Muscle layer of colon (tissue), 2 donors: Measurements from ENCODE around the gene SERPINA6.

Experiments used
- H3K27ac ChIP-seq: one replicate; pipeline ENCODE4 v1.7.0; 2013; ENCODE audit warnings: low read depth, mild to moderate bottlenecking, low read length, moderate library complexity
- H3K27me3 ChIP-seq, 2 donors: one replicate each; pipeline ENCODE4 v1.7.0; 2013; ENCODE audit warnings: low read length in 2 of 2, mild to moderate bottlenecking in 2 of 2; ENCODE audit not compliant: insufficient read depth in 2 of 2, control insufficient read depth in 1 of 2
- H3K36me3 ChIP-seq: one replicate; pipeline ENCODE4 v1.7.0; 2013; ENCODE audit warnings: mild to moderate bottlenecking, low read length; ENCODE audit not compliant: insufficient read depth
- H3K4me1 ChIP-seq: one replicate; pipeline ENCODE4 v1.7.0; 2013; ENCODE audit warnings: mild to moderate bottlenecking, low read length; ENCODE audit not compliant: insufficient read depth
- H3K4me3 ChIP-seq, 2 donors: one replicate each; pipeline ENCODE4 v1.7.0; 2013; ENCODE audit warnings: low read length in 2 of 2, low read depth in 1 of 2, mild to moderate bottlenecking in 1 of 2, moderate library complexity in 1 of 2
- H3K9ac ChIP-seq: one replicate; pipeline ENCODE4 v1.7.0; 2013; ENCODE audit warnings: low read length
- H3K9me3 ChIP-seq: one replicate; pipeline ENCODE4 v1.7.0; 2013; ENCODE audit warnings: mild to moderate bottlenecking, low read length
- donor health status: abdominal sarcoma.
- donor health status: Adenocarcinoma of cecum.

Gene SERPINA6

DNA sequence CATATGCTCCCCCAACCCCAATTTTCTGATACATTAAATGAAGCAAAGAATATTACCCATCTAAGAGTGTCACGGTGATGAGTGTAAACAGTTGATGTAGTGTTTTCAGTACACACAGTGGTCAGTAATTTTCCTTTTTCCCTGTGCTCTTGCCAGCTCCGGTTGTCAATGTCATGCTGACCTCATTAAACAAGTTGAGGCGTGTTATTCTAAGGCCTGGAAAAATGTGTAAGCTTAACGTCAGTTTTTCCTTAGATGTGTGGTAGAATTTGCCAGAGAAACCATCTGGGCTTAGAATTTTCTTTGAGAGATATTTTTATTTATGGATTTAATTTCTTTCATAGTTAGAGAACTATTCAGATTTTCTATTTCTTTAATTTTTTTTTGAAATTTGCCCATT, 11.7 kb upstream of the SERPINA6 start:
- Histone ChIP-seq H3K9me3 (no peaks in the 10 kb centered on the region), H3K36me3 (no peaks in the 10 kb centered on the region), H3K4me1 (no peaks in the 10 kb centered on the region), H3K27me3 (no peaks in the 10 kb centered on the region), H3K9ac (no peak overlapping the region), H3K27ac (no peak overlapping the region), H3K4me3 (no peak overlapping the region)

DNA sequence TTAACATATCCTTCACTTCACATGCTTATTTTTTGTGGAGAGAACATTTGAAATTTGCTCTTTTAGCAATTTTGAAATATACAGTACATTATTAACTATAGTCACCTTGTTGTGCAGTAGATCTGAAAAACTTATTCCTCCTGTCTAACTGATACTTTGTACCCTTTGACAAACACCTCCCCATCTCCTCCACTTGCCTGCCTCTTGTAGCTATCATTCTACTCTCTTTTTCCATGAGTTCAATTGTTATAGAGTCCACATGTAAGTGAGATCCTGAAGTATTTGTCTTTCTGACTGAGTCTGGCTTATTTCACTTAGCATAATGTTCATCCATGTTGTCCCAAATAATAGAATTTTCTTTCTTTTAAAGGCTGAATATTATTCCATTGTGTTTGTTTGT, 9.5 kb upstream of the SERPINA6 start:
- Histone ChIP-seq H3K27me3 (no peaks in the 10 kb centered on the region), H3K27ac (no peak overlapping the region), H3K9ac (no peak overlapping the region), H3K36me3 (no peaks in the 10 kb centered on the region), H3K4me3 (no peak overlapping the region), H3K4me1 (no peaks in the 10 kb centered on the region), H3K9me3 (no peaks in the 10 kb centered on the region)

DNA sequence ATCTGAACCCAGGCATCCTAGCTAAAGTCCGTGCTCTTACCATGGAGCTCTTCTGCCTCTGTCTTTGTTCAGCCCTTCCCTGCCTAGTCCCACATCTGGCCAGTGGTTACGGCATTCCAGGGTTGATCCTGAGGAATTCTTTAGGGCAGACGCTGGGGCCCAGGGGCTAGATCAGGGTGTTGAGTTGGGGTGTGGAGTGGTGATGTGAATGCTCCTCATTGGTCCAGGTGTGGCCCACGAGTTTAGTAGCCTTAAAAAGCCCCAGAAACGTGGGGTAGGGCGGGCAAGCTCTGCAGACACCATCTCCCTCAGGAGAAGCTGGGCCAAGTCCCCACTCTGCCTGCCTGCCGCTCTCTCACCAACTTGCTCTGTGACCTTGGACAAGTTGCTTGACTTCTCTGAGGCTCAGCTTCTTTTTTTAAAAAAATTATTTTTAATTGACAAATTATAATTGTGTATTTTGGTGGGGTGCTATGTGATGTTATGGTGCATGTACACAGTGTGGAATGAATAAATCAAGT, 9.0 kb upstream of the SERPINA6 start:
- no peak overlapping the region for H3K27ac ChIP-seq
- H3K27me3 ChIP-seq, result no peaks in the 10 kb centered on the region
- no peaks in the 10 kb centered on the region for H3K36me3 ChIP-seq
- no peak overlapping the region for H3K9ac ChIP-seq
- H3K4me3 ChIP-seq, result no peak overlapping the region
- H3K9me3 ChIP-seq, result no peaks in the 10 kb centered on the region
- no peaks in the 10 kb centered on the region for H3K4me1 ChIP-seq

DNA sequence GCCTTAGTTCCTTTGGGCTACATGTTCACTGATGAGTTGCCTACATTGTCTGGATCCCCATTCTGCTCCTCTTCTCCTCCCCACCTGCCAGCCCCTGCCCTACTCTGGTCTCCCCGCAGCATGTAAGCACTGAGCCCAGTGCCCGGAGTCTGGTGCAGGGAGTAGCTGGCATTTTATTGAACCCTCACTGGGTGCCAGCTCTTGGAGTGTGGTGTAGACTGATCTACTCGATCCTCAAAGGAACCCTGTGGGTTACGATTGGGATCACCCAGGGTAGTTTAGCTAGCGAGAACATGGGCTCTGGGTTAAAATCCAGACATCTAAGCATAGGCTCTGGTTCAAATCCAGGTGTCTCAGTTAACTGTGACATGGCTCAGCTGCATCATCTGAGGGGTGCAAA, 8.3 kb upstream of the SERPINA6 start:
- Histone ChIP-seq H3K9ac (no peak overlapping the region), H3K27me3 (no peaks in the 10 kb centered on the region), H3K36me3 (no peaks in the 10 kb centered on the region), H3K4me3 (no peak overlapping the region), H3K27ac (no peak overlapping the region), H3K9me3 (no peaks in the 10 kb centered on the region), H3K4me1 (no peaks in the 10 kb centered on the region)

DNA sequence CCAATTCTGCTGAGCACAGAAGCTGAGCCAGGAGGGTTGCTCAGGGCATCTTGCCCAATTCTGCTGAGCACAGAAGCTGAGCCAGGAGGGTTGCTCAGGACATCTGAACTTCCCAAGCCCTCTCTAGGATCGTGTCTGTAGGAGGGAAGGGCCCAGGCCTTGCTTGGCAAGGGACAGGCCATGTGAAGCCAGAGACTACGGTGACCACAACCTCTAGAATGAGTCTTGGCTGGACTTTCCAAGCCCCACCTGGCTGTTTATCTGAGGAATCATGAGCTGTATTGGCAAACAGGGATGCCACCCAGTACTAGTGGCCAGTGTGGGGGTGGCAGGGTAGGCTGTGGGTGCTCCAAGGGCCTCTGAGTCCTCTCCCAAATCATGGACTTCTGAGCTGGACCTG, 7.7 kb upstream of the SERPINA6 start:
- Histone ChIP-seq H3K36me3 (no peaks in the 10 kb centered on the region), H3K4me3 (no peak overlapping the region), H3K27ac (no peak overlapping the region)

DNA sequence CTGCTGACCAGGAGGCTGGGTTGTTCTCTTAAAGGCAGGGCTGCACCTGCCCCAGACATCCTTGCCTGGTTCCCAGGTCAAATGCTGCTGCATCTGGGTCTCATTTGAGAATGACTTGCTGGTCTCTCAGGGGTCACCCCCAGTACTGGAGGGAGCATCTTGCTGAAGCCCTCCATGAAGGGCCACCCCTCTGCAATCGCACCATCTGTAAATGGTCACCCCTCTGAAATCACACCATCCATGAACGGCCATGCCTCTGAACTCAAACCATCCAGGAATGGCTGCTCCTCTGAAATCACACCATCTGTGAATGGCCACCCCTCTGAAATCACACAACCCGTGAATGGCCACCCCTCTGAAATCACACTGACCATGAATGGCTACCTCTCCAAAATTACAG, 7.3 kb upstream of the SERPINA6 start:
- no peak overlapping the region for H3K9ac ChIP-seq
- no peak overlapping the region for H3K4me3 ChIP-seq
- no peaks in the 10 kb centered on the region for H3K9me3 ChIP-seq
- H3K4me1 ChIP-seq, result no peaks in the 10 kb centered on the region
- H3K36me3 ChIP-seq, result no peaks in the 10 kb centered on the region
- H3K27ac ChIP-seq, result no peak overlapping the region
- no peaks in the 10 kb centered on the region for H3K27me3 ChIP-seq

More for the DNA sequence above, 7.7 kb upstream of the SERPINA6 start:
- H3K9me3 ChIP-seq, result no peaks in the 10 kb centered on the region
- no peaks in the 10 kb centered on the region for H3K4me1 ChIP-seq
- no peak overlapping the region for H3K9ac ChIP-seq
- no peaks in the 10 kb centered on the region for H3K27me3 ChIP-seq

DNA sequence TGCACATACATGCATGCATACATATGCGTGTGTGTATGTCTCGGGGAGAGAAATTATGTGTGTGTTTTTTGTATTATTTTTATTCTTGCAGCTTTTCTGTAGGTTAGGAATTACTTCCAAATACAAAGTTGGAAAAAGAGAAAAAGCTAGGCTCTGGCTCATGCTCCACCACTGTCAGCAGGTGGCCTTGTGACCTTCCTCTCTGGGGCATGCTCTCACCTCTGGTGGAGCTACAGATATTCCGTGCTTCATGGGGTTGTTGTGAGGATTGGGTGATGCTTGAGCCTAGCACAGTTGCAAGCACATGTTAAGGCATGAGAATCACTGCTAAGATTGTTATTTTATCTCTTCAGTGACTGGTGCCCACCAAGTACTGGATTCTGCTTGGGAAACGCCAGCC, 6.7 kb upstream of the SERPINA6 start:
- no peak overlapping the region for H3K27ac ChIP-seq
- no peaks in the 10 kb centered on the region for H3K4me1 ChIP-seq
- no peak overlapping the region for H3K4me3 ChIP-seq
- no peaks in the 10 kb centered on the region for H3K9me3 ChIP-seq
- H3K9ac ChIP-seq, result no peak overlapping the region
- no peaks in the 10 kb centered on the region for H3K27me3 ChIP-seq
- H3K36me3 ChIP-seq, result no peaks in the 10 kb centered on the region

DNA sequence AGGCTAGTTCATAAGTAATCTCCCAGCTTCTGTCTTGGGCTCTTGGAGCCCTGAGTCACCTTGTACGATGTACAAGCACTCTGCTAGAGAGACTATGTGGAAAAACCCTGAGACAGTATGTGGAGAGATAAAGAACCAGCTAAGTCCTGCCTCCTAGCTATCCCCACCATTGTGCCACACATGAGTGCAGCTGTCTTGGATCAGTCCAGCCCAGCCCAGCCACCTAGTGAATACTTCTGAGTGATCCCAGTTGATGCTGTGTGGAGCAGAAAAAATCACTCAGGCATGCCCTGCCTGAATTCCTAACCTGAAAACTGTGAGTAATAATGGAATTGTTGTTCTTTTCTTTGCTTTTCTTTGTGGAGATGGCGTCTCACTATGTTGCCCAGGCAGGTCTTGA, 5.1 kb upstream of the SERPINA6 start:
- Histone ChIP-seq H3K27me3 (no peaks in the 10 kb centered on the region), H3K9me3 (no peaks in the 10 kb centered on the region), H3K4me3 (no peak overlapping the region), H3K27ac (no peak overlapping the region), H3K36me3 (no peaks in the 10 kb centered on the region), H3K9ac (no peak overlapping the region), H3K4me1 (no peaks in the 10 kb centered on the region)

DNA sequence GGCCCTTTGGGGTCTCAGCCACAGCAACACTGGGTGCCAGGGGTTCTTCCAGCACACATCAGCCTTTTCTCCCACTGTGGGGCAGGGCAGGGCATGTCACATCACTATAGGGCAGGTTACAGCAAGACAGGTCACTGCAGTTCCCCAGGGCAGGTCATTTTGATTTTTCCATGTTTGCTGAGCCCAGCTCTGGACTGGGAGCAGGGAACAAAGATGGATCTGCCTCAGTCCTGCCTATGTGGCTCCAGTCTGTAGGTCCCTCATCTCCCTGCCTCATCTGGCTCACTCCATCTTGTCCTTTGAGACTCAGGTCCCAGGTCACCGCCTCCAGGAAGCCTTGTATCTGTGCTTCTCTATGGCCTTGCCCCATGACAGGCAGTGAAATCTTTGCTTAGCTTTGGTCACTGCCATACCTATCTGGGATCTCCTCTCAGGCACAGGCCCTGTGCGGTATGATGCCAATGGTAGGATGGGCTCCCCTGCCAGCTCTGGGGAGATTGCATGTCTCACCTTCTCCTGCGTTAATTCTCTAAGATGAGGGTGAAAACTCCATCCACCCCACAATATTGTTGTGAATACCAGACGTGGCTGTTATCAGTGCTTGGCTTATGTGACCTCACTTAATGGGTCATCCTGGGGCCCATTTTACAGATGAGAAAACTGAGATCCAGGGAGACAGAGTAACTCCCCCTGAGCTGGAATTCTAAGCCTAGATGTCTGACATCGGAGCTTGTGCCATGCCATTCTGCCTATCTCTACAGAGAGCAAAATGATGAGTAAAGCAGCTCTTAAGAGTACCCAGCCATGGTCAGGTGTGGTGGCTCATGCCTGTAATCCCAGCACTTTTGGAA, 1.5 kb downstream of the SERPINA6 start:
- H3K27ac ChIP-seq, result no peak overlapping the region
- no peak overlapping the region for H3K9ac ChIP-seq
- H3K36me3 ChIP-seq, result no peaks in the 10 kb centered on the region
- H3K27me3 ChIP-seq, result no peaks in the 10 kb centered on the region
- no peaks in the 10 kb centered on the region for H3K9me3 ChIP-seq
- H3K4me3 ChIP-seq, result no peak overlapping the region
- H3K4me1 ChIP-seq, result no peaks in the 10 kb centered on the region

DNA sequence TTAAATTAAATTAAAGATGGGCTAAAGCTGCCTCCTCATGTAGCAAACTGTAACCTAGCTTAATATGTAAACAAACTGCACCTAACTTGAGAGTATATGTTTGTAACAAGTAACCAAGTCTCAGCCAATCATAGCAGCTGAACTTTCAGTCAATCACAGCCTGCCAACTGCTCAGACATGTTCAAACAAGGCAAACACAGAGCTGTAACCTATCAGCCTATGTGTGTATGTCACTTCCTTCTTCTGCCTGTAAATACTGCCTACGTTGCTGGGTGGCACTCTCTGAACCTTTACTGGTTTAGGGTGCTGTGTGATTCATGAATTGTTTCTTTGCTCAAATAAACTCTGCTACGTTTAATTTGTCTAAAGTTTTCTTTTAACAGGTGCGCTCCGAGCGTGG, 2.9 kb downstream of the SERPINA6 start:
- Histone ChIP-seq H3K9ac (no peak overlapping the region), H3K9me3 (no peaks in the 10 kb centered on the region), H3K27me3 (no peaks in the 10 kb centered on the region), H3K4me1 (no peaks in the 10 kb centered on the region), H3K4me3 (no peak overlapping the region), H3K36me3 (no peaks in the 10 kb centered on the region), H3K27ac (no peak overlapping the region)

DNA sequence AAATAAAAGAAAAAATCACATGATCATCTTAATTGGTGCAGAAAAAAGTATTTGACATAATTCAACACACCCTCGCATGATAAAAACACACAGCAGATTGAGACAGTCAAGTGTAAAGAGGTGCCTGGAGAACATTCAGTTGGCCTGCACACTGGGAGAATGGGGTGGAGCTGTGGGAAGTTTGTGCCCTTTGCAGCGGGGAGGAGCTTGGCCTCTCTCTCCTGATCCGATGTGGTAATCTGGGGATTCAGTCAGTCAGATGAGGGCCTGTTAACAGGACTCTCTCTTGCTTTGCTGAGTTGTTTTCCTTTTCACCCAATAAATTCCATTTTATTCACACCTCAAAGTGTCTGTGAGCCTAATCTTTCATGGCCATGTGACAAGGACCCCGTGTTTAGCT, 5.9 kb downstream of the SERPINA6 start:
- Histone ChIP-seq H3K9ac (no peak overlapping the region), H3K36me3 (no peaks in the 10 kb centered on the region), H3K4me1 (no peaks in the 10 kb centered on the region), H3K27ac (no peak overlapping the region), H3K27me3 (no peaks in the 10 kb centered on the region), H3K9me3 (no peaks in the 10 kb centered on the region), H3K4me3 (no peak overlapping the region)

DNA sequence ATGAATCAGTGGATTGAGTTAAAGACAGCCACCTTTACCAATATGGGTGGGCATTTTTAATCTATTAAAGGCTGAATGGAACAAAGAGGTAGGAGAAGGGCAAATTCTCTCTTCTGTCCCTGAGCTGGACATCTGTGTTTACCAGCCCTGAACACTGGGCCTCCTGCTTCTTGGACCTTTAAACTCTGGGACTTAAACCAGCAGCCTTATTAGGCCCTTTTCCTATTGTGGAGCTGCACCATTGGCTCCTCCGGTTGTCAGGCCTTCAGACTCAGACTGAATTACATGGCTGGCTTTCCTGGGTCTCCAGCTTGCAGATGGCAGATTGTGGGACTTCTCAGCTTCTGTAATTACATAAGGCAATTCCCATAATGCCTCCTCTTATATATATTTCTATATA, 6.4 kb downstream of the SERPINA6 start:
- no peaks in the 10 kb centered on the region for H3K27me3 ChIP-seq
- no peak overlapping the region for H3K4me3 ChIP-seq
- no peaks in the 10 kb centered on the region for H3K9me3 ChIP-seq
- no peak overlapping the region for H3K27ac ChIP-seq
- no peak overlapping the region for H3K9ac ChIP-seq
- H3K4me1 ChIP-seq, result no peaks in the 10 kb centered on the region
- H3K36me3 ChIP-seq, result no peaks in the 10 kb centered on the region
